HEK293T (cell line): ENCODE data around the gene UTP18.
A peak's percentile ranks its signal among the peaks of the same experiment; 100 is the strongest.
"Not testable (repeated sequence)": the region's sequence is repeated elsewhere in the genome, so short reads cannot be mapped to it uniquely, and the experiment has no call there.

ENCODE experiments used
- CTCF ChIA-PET: fragments of 350-600 bp; formaldehyde crosslinking; extraction: SDS; loops from one replicate; lab custom pipeline; 2021; ENCODE audit warnings: antibody characterized with exemption, inconsistent platforms; lab: Yijun Ruan, JAX
- POLR2A ChIA-PET: fragments of 350-600 bp; formaldehyde crosslinking; extraction: SDS; loops from one replicate; lab custom pipeline; 2020; ENCODE audit warnings: antibody characterized with exemption, inconsistent platforms; lab: Yijun Ruan, JAX
- DNase-seq: peaks from one replicate; pipeline ENCODE4 v3.0.0; 2012; ENCODE audit warnings: mixed read lengths; ENCODE audit errors: extremely low spot score
- ARNT ChIP-seq: fragments of 450-650 bp; IDR thresholded peaks from 2 replicates; pipeline ENCODE4 v1.6.1; 2017; ENCODE audit warnings: mild to moderate bottlenecking
- BHLHE40 ChIP-seq: fragments of 450-650 bp; IDR thresholded peaks from 2 replicates; pipeline ENCODE4 v1.6.1; 2016; ENCODE audit warnings: mild to moderate bottlenecking, moderate library complexity, borderline replicate concordance
- CTBP1 ChIP-seq: fragments of 450-650 bp; IDR thresholded peaks from 2 replicates; pipeline ENCODE4 v1.6.1; 2016; ENCODE audit warnings: borderline replicate concordance
- ELF4 ChIP-seq: fragments of 450-650 bp; IDR thresholded peaks from 2 replicates; pipeline ENCODE4 v1.6.1; 2017; ENCODE audit warnings: antibody characterized with exemption
- FOXA1 ChIP-seq: fragments of 450-650 bp; IDR thresholded peaks from 2 replicates; pipeline ENCODE4 v1.6.1; 2016; ENCODE audit warnings: mild to moderate bottlenecking
- FOXK2 ChIP-seq: fragments of 450-650 bp; IDR thresholded peaks from 2 replicates; pipeline ENCODE4 v1.6.1; 2016; ENCODE audit warnings: mild to moderate bottlenecking
- FOXM1 ChIP-seq: fragments of 450-650 bp; IDR thresholded peaks from 2 replicates; pipeline ENCODE4 v1.6.1; 2017; ENCODE audit warnings: mild to moderate bottlenecking, borderline replicate concordance
- HDGF ChIP-seq: fragments of 450-650 bp; IDR thresholded peaks from 2 replicates; pipeline ENCODE4 v1.6.1; 2017; ENCODE audit warnings: antibody characterized with exemption, borderline replicate concordance
- L3MBTL2 ChIP-seq: fragments of 450-650 bp; conservative IDR thresholded peaks from 2 replicates; pipeline ENCODE4 v1.6.1; 2016; ENCODE audit warnings: mild to moderate bottlenecking
- LEF1 ChIP-seq: fragments of 450-650 bp; IDR thresholded peaks from 2 replicates; pipeline ENCODE4 v1.6.1; 2017; ENCODE audit warnings: mild to moderate bottlenecking, borderline replicate concordance
- NFRKB ChIP-seq: fragments of 450-650 bp; IDR thresholded peaks from 2 replicates; pipeline ENCODE4 v1.6.1; 2016; ENCODE audit warnings: mild to moderate bottlenecking, moderate library complexity
- SP1 ChIP-seq: fragments of 450-650 bp; IDR thresholded peaks from 2 replicates; pipeline ENCODE4 v1.6.1; 2017
- SUZ12 ChIP-seq: fragments of 450-650 bp; IDR thresholded peaks from 2 replicates; pipeline ENCODE4 v1.6.1; 2016; ENCODE audit warnings: mild to moderate bottlenecking
- TARDBP ChIP-seq: fragments of 450-650 bp; IDR thresholded peaks from 2 replicates; pipeline ENCODE4 v1.6.1; 2016
- ZNF384 ChIP-seq: fragments of 450-650 bp; IDR thresholded peaks from 2 replicates; pipeline ENCODE4 v1.6.1; 2016
- TF ChIP-seq, protein P1 (sequence below): fragments of 450-650 bp; IDR thresholded peaks from 2 replicates; pipeline ENCODE4 v1.6.1; 2016

UTP18 gene

DNA sequence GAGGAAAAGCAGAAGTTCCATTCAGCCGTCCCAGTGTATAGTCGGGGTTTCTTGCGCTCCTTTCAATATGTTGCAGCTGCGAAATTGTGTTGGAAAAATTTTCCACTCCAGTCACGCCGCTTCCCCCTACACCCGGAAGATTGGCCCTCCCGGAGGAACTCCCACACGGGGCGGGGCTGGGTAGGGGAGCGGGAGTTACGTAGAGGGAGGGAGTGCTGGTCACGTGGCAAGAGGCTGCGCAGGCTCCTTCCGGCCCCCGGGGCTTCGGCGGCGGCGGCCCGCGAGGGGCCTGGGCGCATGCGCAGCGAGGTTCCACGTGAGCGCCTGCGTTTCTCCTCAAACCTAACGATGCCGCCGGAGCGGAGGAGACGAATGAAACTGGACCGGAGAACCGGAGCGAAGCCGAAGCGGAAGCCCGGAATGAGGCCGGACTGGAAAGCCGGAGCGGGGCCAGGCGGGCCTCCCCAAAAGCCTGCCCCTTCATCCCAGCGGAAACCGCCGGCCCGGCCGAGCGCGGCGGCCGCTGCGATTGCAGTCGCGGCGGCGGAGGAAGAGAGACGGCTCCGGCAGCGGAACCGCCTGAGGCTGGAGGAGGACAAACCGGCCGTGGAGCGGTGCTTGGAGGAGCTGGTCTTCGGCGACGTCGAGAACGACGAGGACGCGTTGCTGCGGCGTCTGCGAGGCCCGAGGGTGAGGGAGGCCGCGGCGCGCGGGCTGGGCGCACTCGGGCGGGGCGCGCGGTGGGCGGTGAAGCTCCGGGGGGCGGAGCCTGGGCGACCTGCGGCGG lies at the start of gene UTP18:
UTP18 (plus strand) TSS at position 310 of the 787 bp plus-strand sequence; CDS start at position 349, 39 bp downstream.
- CTCF ChIA-PET, result no interaction called here
- TF ChIP-seq FOXM1 (peak; percentile 85; the same call in 1 of the 2 replicates), SUZ12 (no peak), FOXA1 (no peak), L3MBTL2 (peak; percentile 96), ELF4 (peak; percentile 73), ARNT (no peak), TARDBP (no peak), CTBP1 (no peak), BHLHE40 (peak; percentile 94), HDGF (no peak), SP1 (peak; percentile 41; the same call in 1 of the 2 replicates), LEF1 (no peak), ZNF384 (no peak), NFRKB (no peak), FOXK2 (no peak)
- TF ChIP-seq, protein P1, sequence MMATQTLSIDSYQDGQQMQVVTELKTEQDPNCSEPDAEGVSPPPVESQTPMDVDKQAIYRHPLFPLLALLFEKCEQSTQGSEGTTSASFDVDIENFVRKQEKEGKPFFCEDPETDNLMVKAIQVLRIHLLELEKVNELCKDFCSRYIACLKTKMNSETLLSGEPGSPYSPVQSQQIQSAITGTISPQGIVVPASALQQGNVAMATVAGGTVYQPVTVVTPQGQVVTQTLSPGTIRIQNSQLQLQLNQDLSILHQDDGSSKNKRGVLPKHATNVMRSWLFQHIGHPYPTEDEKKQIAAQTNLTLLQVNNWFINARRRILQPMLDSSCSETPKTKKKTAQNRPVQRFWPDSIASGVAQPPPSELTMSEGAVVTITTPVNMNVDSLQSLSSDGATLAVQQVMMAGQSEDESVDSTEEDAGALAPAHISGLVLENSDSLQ, result no peak
- POLR2A ChIA-PET, result interaction anchor here (0.7 to 2.3 kb wide), 4 partner anchors 8 to 95 kb away, joined by 3 to 13 read pairs (median 4); partner anchors contain the start of gene NME2
- DNase-seq, result peak; percentile 99

DNA sequence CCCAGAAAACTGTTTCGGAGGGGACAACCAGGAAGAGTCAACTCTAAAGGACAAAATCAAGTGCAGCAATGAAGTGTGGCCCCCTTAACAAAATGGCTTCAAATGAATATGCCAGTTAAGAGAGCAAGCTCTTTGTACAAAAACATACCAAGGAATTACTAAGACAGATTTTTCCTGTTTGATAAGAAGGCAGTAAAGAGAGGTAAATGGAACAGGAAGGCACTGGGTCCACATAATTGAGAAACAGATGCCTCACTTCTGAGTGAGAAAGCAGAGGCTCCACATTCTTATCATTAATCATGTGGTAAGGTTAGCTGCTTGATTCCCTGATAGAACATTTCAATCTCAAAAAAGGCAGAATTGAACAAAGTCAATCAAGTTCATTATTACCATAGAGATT lies 45.4 kb upstream of the UTP18 start:
- DNase-seq, result no peak
- TF ChIP-seq SP1 (no peak), LEF1 (no peak), FOXM1 (no peak), FOXA1 (no peak), SUZ12 (no peak)
- ChIA-PET CTCF (no interaction called here), POLR2A (no interaction called here)

DNA sequence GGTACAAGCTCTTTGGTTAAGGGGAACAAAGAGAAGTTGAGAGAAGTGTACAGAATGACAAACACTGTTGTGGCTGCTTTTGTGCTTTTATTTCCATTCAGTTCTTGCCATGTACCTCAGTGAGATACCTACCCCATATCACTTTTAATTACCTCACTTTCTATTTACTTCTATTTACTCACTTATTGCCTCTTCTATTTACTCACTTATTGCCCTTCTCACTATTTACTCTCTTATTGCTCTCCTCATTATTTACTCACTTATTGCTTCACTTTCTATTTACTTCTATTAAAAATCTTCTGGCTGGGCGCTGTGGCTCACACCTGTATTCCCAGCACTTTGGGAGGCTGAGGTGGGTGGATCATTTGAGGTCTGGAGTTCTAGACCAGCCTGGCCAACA lies 42.4 kb upstream of the UTP18 start:
- POLR2A ChIA-PET, result no interaction called here

GRCh38 chr17:51221322-51221721 lies 39.0 kb upstream of the UTP18 start:
- POLR2A ChIA-PET, result interaction anchor here (0.7 kb wide), 1 partner anchor 9 kb away, joined by 3 read pairs; no protein-coding TSS in a partner anchor
- DNase-seq, result no peak
- CTCF ChIA-PET, result no interaction called here
- no peak for TF ChIP-seq HDGF
- TF ChIP-seq, protein P1, result no peak
- no peak for TF ChIP-seq ELF4
- no peak for TF ChIP-seq CTBP1
- no peak for TF ChIP-seq NFRKB
- TF ChIP-seq ARNT, result no peak
- TF ChIP-seq BHLHE40, result no peak
- TF ChIP-seq FOXA1, result no peak
- no peak for TF ChIP-seq TARDBP
- no peak for TF ChIP-seq SP1
- TF ChIP-seq LEF1, result no peak

More for the DNA sequence above, 42.4 kb upstream of the UTP18 start:
- CTCF ChIA-PET, result no interaction called here
- TF ChIP-seq BHLHE40 (no peak), ARNT (no peak), ELF4 (no peak), ZNF384 (no peak), SUZ12 (no peak), TARDBP (no peak), CTBP1 (no peak), FOXM1 (no peak)
- no peak for DNase-seq

DNA sequence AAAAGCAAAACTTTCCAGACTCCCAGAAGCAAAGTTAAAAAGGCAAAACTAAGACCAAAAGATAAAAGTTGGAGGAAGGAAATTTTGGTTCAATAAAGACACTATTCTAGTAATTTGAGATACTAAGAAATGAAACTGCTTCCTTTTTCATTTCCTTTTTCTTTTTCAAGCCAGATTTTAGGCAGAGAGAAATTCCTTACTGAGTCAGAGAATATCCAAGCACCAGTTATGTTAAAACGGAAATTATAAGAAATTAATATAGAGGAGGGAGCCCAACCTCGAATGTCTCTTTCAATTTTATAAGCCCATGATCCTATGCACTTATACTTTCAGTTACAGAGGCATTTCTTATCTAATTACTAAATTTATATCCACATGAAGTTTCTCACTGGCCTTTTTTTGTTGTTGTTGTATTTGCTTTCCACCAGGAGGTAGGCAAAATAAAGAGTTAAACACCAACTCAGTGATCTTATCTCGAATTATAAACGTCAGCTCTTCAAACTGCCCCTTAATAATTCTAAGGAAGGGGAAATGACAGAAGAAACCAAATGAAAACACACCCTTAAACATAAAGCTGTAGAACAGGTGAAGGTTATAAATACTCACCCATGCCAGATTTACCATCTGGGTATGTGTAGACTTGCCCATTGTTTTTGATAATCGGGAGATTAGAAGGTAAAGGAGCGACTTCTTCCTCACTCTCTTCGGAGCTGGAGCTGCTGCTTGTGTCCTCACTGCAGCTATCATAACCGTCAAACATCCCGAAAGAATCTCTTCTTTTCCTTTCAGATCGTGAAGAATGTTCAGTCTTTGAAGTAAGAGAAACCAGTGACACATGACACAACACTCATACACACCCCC lies 35.7 kb upstream of the UTP18 start:
- ChIA-PET POLR2A (interaction anchor here (0.6 kb wide), 1 partner anchor 107 kb away, joined by 3 read pairs; no protein-coding TSS in a partner anchor), CTCF (no interaction called here)
- TF ChIP-seq FOXK2 (no peak), BHLHE40 (no peak), SUZ12 (no peak), LEF1 (no peak), FOXM1 (no peak), L3MBTL2 (no peak), TARDBP (no peak)
- DNase-seq, result no peak

- POLR2A ChIA-PET, result not testable (repeated sequence)
Measured at GRCh38 chr17:51225523-51225922, 34.8 kb upstream of the UTP18 start.

More at GRCh38 chr17:51225523-51225922, 34.8 kb upstream of the UTP18 start:
- CTCF ChIA-PET, DNase-seq: not testable (repeated sequence)
